BE2C (cell line): Measurements from ENCODE around the gene ZFYVE26.

Experiments
- DNase-seq: peaks from one replicate; pipeline ENCODE4 v3.0.0-alpha.2; 2020
- H3K27me3 ChIP-seq: fragments of 250-450 bp; sonication (Bioruptor Pico); 2 replicates; pipeline ENCODE4 v1.5.1; 2020; ENCODE audit warnings: mild to moderate bottlenecking
- H3K36me3 ChIP-seq: fragments of 250-450 bp; sonication (Bioruptor Pico); 2 replicates; pipeline ENCODE4 v1.5.1; 2020; ENCODE audit warnings: mild to moderate bottlenecking
- H3K4me1 ChIP-seq: fragments of 250-450 bp; sonication (Bioruptor Pico); 2 replicates; pipeline ENCODE4 v1.5.1; 2020
- H3K4me3 ChIP-seq: 2 replicates; pipeline ENCODE4 v1.5.1; 2011; ENCODE audit warnings: low read depth, low read length
- H3K9me3 ChIP-seq: fragments of 250-450 bp; sonication (Bioruptor Pico); 2 replicates; pipeline ENCODE4 v1.5.1; 2020
- TF ChIP-seq, protein P1 (sequence below): IDR thresholded peaks from 2 replicates; pipeline ENCODE4 v1.5.1; 2012; ENCODE audit warnings: mild to moderate bottlenecking, low read depth, low read length

The ZFYVE26 gene

DNA sequence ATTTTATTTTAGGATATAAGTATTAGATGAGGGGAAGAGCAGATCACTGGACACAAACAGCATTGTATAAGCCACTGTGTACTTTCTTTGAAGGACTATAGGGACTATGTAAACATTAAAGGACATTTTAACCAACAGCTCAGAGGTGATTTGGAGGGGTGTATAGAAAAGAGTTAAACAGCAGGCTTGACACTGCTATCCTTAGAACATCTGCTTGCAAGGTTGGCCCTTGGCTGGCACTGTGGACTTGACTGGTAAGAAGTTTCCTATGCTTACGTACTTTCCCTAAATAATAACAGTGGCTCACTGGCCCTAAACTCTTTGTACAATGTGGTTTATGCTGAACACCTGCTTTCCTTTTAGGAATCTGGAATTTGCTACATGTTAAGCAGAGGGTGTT is 28.7 kb downstream of the ZFYVE26 start:
- TF ChIP-seq, protein P1, sequence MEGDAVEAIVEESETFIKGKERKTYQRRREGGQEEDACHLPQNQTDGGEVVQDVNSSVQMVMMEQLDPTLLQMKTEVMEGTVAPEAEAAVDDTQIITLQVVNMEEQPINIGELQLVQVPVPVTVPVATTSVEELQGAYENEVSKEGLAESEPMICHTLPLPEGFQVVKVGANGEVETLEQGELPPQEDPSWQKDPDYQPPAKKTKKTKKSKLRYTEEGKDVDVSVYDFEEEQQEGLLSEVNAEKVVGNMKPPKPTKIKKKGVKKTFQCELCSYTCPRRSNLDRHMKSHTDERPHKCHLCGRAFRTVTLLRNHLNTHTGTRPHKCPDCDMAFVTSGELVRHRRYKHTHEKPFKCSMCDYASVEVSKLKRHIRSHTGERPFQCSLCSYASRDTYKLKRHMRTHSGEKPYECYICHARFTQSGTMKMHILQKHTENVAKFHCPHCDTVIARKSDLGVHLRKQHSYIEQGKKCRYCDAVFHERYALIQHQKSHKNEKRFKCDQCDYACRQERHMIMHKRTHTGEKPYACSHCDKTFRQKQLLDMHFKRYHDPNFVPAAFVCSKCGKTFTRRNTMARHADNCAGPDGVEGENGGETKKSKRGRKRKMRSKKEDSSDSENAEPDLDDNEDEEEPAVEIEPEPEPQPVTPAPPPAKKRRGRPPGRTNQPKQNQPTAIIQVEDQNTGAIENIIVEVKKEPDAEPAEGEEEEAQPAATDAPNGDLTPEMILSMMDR, result no peak
- Histone ChIP-seq H3K4me1 (no peaks in the 10 kb centered on the region), H3K27me3 (no peaks in the 10 kb centered on the region), H3K9me3 (no peaks in the 10 kb centered on the region), H3K4me3 (no peak overlapping the region), H3K36me3 (peaks cover 63% of the 10 kb centered on the region)
- no peak for DNase-seq

DNA sequence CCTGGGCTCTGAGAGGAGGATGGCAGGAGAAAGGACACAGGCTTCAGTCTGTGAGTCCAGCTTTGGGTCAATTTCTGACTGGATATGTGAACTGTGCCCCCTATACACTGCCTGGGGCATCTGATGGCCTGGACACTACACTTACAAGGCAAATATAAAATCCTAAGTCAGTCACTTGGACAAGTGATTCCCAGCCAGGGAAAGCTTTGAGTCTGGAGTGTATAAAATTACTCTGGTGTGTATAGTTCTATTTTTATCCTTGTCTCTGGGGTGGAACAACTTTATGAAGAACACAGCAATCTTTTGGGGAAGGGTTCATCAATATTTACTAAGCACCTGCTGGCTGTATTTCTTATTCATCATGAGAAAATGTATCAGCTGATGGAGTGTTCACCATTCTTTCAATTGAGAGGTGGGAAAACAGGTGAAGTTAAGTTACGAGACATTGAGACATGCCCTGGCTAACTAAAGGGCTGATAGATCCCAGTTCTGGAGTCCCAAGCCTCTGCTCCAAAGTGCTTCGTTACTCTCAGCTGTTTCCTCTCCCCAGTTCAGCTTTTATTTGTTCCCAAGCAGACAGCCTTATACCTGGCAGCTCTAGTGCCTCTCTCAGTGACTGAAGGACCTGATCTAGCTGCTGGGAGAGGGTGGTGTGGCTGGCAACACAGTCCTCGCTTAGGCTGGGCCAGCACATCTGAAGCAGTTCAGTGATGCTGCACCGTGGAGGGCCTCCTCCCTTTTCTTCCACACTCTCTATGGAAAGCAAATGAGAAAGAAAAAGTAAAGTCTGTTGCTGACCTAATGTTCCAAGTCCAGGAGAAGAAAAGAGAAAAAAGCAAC is 30.9 kb downstream of the ZFYVE26 start:
- no peak for DNase-seq
- no peaks in the 10 kb centered on the region for H3K4me1 ChIP-seq
- H3K36me3 ChIP-seq, result peaks cover 65% of the 10 kb centered on the region
- TF ChIP-seq, protein P1, result no peak
- H3K4me3 ChIP-seq, result no peak overlapping the region
- H3K9me3 ChIP-seq, result no peaks in the 10 kb centered on the region
- H3K27me3 ChIP-seq, result no peaks in the 10 kb centered on the region

DNA sequence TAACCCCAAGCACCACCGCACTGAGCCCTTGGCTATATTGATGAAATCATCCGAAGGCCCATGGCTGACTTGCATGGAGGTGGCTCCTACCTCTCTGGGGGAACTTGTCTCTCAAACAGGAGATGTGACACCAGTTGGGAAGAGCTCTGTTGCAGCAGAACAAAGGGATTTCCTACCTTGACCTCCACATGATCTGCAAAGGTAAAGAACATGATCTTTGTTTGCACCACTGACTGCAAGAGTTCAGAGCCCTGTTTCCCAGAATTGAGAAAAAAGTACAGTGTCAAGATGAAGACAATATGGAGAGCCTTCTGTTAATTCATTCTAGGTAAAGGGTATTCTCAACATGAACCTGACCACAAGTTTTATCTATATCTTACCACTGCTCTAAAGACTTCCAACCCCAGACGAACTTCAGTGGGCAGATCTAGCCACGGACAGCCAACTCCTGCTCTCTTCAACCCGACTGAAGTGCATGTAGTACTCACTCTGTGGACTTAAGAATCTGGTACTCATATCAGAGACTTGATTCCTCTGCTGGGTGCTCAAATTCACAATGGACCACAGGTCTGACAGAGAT is 32.1 kb downstream of the ZFYVE26 start:
- Histone ChIP-seq H3K36me3 (peaks cover 62% of the 10 kb centered on the region), H3K27me3 (no peaks in the 10 kb centered on the region), H3K4me1 (no peaks in the 10 kb centered on the region), H3K9me3 (no peaks in the 10 kb centered on the region), H3K4me3 (no peak overlapping the region)
- no peak for DNase-seq
- TF ChIP-seq, protein P1, result no peak

DNA sequence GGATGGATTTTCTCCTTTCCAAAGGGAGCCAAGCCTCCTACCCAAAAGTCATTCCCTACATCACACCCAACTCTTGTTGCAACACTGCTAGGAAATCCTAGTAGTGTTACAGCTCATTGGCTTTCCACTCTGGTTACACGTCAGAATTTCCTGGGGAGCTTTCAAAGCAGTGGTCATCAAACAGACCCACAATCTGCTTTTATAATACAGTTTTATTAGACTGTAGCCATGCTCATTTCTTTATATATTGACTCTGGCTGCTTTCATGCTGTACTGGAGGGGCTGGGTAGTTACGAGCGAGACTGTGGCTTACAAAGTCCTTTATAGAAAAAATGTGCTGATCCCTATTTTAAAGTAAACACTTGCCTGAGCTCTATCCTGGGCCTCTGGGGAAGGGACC is 34.3 kb downstream of the ZFYVE26 start:
- H3K4me1 ChIP-seq, result no peaks in the 10 kb centered on the region
- no peaks in the 10 kb centered on the region for H3K27me3 ChIP-seq
- no peak overlapping the region for H3K4me3 ChIP-seq
- peaks cover 57% of the 10 kb centered on the region for H3K36me3 ChIP-seq
- TF ChIP-seq, protein P1, result no peak
- no peak for DNase-seq
- H3K9me3 ChIP-seq, result no peaks in the 10 kb centered on the region

DNA sequence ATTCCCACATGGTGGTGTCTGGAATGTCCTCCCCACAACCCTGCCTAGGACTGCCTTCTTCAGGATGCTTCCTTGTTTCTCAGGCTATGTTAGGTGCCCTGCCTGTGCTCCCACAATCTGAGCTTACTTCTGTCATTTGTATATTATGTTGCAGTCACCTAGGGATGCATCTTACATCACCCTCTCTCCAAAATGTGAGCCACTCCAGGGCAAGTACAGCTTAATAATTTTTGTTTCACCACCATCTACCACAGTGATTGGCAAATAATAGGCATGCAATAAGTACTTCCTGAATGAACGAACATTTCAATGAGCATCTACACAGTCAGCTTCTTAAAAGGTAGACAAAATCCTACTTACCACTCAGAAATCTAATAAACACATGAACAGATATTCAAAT is 37.6 kb downstream of the ZFYVE26 start:
- H3K27me3 ChIP-seq, result no peaks in the 10 kb centered on the region
- no peaks in the 10 kb centered on the region for H3K9me3 ChIP-seq
- H3K36me3 ChIP-seq, result peaks cover 39% of the 10 kb centered on the region
- H3K4me1 ChIP-seq, result no peaks in the 10 kb centered on the region
- TF ChIP-seq, protein P1, result no peak
- no peak for DNase-seq
- H3K4me3 ChIP-seq, result no peak overlapping the region
